Measurements from ENCODE around the gene CSNK1G1.

DNA sequence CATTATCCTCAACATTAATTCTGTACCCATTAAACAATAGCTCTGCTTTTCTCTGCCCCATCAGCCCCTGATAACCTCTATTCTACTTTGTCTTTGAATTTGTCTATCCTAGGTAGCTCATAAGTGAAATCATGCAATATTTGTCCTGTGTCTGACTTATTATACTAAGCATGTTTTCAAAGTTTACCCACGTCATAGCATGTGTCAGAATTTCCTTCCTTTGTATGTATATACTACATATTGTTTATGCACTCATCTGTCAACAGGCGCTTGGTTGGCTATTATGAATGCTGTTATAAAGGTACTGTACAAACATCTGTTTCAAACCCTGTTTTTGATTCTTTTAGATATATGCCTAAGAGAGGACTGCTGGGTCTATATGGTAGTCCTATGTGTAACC lies 18.2 kb downstream of the CSNK1G1 start:
- TF ChIP-seq, protein P1, sequence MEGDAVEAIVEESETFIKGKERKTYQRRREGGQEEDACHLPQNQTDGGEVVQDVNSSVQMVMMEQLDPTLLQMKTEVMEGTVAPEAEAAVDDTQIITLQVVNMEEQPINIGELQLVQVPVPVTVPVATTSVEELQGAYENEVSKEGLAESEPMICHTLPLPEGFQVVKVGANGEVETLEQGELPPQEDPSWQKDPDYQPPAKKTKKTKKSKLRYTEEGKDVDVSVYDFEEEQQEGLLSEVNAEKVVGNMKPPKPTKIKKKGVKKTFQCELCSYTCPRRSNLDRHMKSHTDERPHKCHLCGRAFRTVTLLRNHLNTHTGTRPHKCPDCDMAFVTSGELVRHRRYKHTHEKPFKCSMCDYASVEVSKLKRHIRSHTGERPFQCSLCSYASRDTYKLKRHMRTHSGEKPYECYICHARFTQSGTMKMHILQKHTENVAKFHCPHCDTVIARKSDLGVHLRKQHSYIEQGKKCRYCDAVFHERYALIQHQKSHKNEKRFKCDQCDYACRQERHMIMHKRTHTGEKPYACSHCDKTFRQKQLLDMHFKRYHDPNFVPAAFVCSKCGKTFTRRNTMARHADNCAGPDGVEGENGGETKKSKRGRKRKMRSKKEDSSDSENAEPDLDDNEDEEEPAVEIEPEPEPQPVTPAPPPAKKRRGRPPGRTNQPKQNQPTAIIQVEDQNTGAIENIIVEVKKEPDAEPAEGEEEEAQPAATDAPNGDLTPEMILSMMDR (IDR thresholded peaks at IDR 0.05), result no peak
- TF ChIP-seq POLR2A (IDR thresholded peaks at IDR 0.05), result no peak
- no peak for TF ChIP-seq POLR2AphosphoS5 (IDR thresholded peaks at IDR 0.05; ENCODE audit: insufficient read depth in 1 of 2, low read depth in 1 of 2)
